NB4 (cell line): ENCODE data around the gene DENND1A.
"Not testable (repeated sequence)": the region's sequence is repeated elsewhere in the genome, so short reads cannot be mapped to it uniquely, and the experiment has no call there.

ENCODE experiments used
- DNase-seq: peaks from one replicate; pipeline ENCODE4 v3.0.0; 2010; ENCODE audit warnings: low read depth
- H3K4me3 ChIP-seq: one replicate; pipeline ENCODE4 v1.5.1; 2011; ENCODE audit warnings: mild to moderate bottlenecking, low read depth, low read length, moderate library complexity
- CTCF ChIP-seq: IDR thresholded peaks from one replicate; pipeline ENCODE4 v1.5.1; 2012; ENCODE audit warnings: low read depth, low read length
- MAX ChIP-seq: IDR thresholded peaks from 2 replicates; pipeline ENCODE4 v1.6.1; 2011; ENCODE audit warnings: low read depth, low read length
- MYC ChIP-seq: IDR thresholded peaks from 2 replicates; pipeline ENCODE4 v1.6.1; 2011; ENCODE audit warnings: low read depth, low read length
- POLR2A ChIP-seq: IDR thresholded peaks from 2 replicates; pipeline ENCODE4 v1.6.1; 2011; ENCODE audit warnings: mild to moderate bottlenecking; ENCODE audit not compliant: insufficient read length; ENCODE audit errors: extremely low read depth

The DENND1A gene

DNA sequence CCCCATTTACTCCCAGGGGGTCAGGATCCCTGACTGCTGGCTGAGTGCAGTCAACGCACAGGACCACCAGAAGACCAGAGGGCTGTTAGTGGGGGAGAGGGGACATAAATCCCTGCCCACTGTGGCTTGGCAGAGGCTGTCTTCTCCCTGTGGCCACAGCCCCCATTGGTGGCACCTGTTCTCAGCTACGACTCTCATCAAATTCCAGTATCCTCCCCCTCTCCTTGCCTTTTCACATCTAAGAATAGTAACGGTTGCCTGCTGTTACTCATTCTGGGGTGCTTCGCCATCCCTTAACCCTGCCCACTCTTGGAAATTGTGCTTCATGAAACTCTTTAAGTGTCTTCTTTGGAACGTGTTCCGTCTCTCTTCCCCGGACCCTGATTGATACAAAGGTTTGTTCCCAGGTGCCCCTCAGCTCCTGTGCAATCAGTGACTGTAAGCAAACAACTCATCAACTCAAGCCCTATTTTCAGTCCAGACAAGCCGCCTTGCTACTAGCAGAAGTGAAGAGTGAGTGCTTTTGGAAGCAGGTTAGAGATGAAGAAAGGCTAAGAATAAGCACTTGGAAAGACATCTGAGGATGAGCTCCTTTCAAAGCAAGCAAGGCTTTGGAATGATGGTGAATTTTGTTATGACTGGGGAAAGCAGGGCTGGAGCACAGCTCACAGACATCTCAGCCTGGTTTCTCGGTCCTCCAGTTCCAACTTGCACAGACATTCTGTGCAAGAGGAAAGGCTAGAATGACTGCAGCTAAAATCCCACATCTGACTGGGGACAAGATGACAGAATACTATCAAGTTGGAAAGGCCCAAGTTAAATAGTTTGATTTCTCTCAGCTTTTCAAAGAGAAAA is 22.9 kb upstream of the DENND1A start:
- DNase-seq = no peak
- no peak overlapping the region for H3K4me3 ChIP-seq
- TF ChIP-seq POLR2A (no peak), MYC (no peak), MAX (no peak)

DNA sequence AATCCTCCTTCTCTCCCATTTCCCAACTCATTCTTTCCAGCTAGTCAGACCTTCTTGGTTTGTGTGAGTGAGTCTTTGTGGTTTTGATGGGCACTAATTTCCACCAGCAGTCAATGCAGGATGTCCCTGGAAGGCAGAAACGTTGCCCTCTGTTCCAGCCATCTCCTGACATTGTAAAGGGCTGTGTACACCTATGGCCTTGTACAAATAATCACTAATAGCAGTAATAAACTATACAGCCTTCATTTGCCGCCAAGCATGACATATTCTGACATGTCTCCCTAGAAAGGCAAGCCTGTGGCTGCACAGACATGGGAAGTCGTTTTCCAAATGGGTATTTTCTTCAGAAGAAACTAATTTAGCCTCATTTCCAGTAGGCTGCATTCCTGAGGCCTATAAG is 18.4 kb upstream of the DENND1A start:
- no peak for DNase-seq
- no peak overlapping the region for H3K4me3 ChIP-seq
- TF ChIP-seq CTCF = no peak
- no peak for TF ChIP-seq MAX
- no peak for TF ChIP-seq MYC
- TF ChIP-seq POLR2A = no peak

DNA sequence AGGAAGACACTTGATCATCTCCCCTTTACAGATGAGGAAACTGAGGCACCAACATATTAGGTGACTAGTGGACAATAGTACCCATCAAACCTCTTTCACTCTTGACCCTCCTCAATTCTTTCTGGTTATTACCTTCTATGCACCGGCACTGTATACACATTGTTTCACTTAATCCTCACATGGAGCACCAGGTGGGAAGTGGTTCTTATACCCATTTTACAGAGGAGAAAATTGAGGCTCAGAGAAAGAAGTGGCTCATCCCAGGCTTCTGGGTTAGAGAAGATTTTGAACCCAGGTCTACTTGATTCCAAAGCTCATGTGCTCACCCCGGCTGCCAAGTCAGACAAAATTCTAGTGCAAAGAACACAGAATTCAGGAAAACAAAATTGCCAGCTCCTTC is 17.4 kb upstream of the DENND1A start:
- no peak for TF ChIP-seq POLR2A
- no peak for TF ChIP-seq MYC
- TF ChIP-seq CTCF = no peak
- TF ChIP-seq MAX = no peak
- DNase-seq = no peak
- H3K4me3 ChIP-seq = no peak overlapping the region

DNA sequence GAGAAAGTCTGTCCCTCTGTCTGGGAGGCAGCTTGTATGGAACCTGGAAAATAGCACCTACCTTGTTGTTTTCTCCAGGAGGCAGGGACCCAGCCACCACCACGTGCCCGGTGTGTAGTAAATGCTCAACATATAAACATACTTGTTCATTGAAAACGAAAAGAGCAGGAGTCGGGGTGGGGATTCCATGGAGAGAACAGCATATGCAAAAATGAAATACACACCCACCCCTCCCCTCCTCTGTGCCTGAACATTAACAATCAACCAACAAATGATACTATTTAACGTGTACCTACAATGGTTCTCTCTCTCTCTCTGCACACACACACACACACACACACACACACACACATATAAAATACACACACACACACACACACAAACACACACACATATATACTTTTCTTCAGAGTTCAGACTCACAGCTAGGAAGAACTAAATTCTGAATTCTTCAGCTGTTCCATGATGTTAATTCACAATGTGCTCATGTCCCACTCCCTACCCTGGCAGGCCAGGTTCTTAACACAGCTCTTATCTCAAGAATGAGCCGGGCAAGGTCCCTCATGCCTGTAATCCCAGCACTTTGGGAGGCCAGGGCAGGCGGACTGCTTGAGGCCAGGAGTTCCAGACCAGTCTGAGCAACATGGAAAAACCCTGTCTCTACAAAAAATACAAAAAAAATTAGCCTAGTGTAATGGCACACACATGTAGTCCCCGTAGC is 16.3 kb upstream of the DENND1A start:
- DNase-seq = no peak
- no peak overlapping the region for H3K4me3 ChIP-seq
- TF ChIP-seq MAX (no peak), POLR2A (no peak)

DNA sequence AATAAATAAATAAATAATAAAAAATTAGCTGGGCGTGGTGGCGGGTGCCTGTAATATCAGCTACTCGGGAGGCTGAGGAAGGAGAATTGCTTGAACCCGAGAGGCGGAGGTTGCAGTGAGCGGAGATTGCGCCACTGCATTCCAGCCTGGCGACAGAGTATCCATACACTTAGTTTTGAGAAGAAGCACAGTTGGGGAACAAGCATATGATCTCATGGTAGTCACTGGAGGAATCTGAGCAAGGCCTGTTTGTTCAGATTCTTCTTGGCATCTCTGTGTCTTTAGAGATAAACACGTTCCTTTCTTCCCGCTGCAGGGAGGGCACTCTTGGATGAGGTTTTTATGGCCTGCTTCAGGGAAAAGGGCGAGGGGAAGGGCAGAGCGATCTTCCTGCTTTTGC is 15.6 kb upstream of the DENND1A start:
- TF ChIP-seq CTCF (no peak), MYC (no peak)
- H3K4me3 ChIP-seq = no peak overlapping the region
- DNase-seq = no peak

DNA sequence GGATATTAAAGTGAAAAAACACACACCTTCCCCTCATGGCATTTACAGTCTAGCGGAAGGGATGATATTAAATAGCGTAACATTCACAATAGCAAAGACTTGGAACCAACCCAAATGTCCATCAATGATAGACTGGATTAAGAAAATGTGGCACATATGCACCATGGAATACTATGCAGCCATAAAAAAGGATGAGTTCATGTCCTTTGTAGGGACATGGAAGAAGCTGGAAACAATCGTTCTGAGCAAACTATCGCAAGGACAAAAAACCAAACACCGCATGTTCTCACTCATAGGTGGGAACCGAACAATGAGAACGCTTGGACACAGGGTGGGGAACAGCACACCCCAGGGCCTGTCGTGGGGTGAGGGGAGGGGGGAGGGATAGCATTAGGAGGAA is 14.5 kb upstream of the DENND1A start:
- DNase-seq, H3K4me3 ChIP-seq: not testable (repeated sequence)

- no peak for DNase-seq
- no peak overlapping the region for H3K4me3 ChIP-seq
- no peak for TF ChIP-seq MAX
- TF ChIP-seq MYC = no peak
- TF ChIP-seq CTCF = no peak
- no peak for TF ChIP-seq POLR2A
These were observed 13.7 kb upstream of the DENND1A start for GRCh38 chr9:123943671-123944070.
